HG03175 (cell line): ENCODE results near the gene APOF.
"Not testable (repeated sequence)": the region's sequence is repeated elsewhere in the genome, so short reads cannot be mapped to it uniquely, and the experiment has no call there.

Experiments
- ATAC-seq: cut with Tn5 transposase; IDR thresholded peaks from one replicate; pipeline ENCODE4 v1.9.1; 2021; ENCODE audit warnings: mild to moderate bottlenecking, moderate library complexity; ENCODE audit not compliant: unreplicated experiment

APOF gene

GRCh38 chr12:56333679-56334489 is 28.8 kb downstream of the APOF start, which contains the start of gene PAN2:
Gene PAN2 (minus strand): TSS chr12:56334000. CDS start chr12:56333094, 906 bp downstream.
- peak; percentile 95 for ATAC-seq

- no peak for ATAC-seq
Observed at GRCh38 chr12:56333197-56333678, 29.4 kb downstream of the APOF start.

GRCh38 chr12:56332512-56333196 is 30.0 kb downstream of the APOF start:
- no peak for ATAC-seq

- ATAC-seq: no peak
Observed at GRCh38 chr12:56330936-56331490, 31.6 kb downstream of the APOF start.

- ATAC-seq: no peak
Observed at GRCh38 chr12:56326533-56326932, 36.1 kb downstream of the APOF start.

- no peak for ATAC-seq
Observed at GRCh38 chr12:56326126-56326525, 36.5 kb downstream of the APOF start.

GRCh38 chr12:56324206-56324605 is 38.5 kb downstream of the APOF start:
- ATAC-seq: no peak

- ATAC-seq: not testable (repeated sequence)
Observed at GRCh38 chr12:56321610-56322009, 41.0 kb downstream of the APOF start.

GRCh38 chr12:56321027-56321426 is 41.6 kb downstream of the APOF start:
- no peak for ATAC-seq

- no peak for ATAC-seq
Observed at GRCh38 chr12:56317675-56318074, 45.0 kb downstream of the APOF start.

GRCh38 chr12:56315622-56316473 is 46.8 kb downstream of the APOF start, which contains the start of gene CNPY2:
Gene CNPY2 (minus strand): TSS chr12:56315988. CDS start chr12:56315217, 771 bp downstream.
- peak; percentile 90 for ATAC-seq

GRCh38 chr12:56315249-56315621 is 47.4 kb downstream of the APOF start:
- no peak for ATAC-seq

- ATAC-seq: no peak
Observed at GRCh38 chr12:56311003-56311402, 51.7 kb downstream of the APOF start.
